GM12873 (cell line): ENCODE measurements around the gene ANXA1.

Experiments
- CTCF ChIP-seq: IDR thresholded peaks from 2 replicates; pipeline ENCODE4 v1.5.1; 2012; ENCODE audit warnings: low read depth, mild to moderate bottlenecking, moderate library complexity, low read length, control low read depth; ENCODE audit not compliant: insufficient read depth; ENCODE audit errors: missing control alignments

The ANXA1 gene

GRCh38 chr9:73141282-73141681 lies 10.4 kb upstream of the ANXA1 start:
- TF ChIP-seq CTCF: no peak

- TF ChIP-seq CTCF: no peak
Measured at GRCh38 chr9:73143711-73144328, 7.8 kb upstream of the ANXA1 start.

- TF ChIP-seq CTCF: no peak
Measured at GRCh38 chr9:73146111-73146815, 5.4 kb upstream of the ANXA1 start.

- no peak for TF ChIP-seq CTCF
Measured at GRCh38 chr9:73148447-73148937, 3.2 kb upstream of the ANXA1 start.

GRCh38 chr9:73149371-73150067 lies 2.1 kb upstream of the ANXA1 start:
- no peak for TF ChIP-seq CTCF

- no peak for TF ChIP-seq CTCF
Measured at GRCh38 chr9:73152543-73152844, 829 bp downstream of the ANXA1 start.

- TF ChIP-seq CTCF: no peak
Measured at GRCh38 chr9:73152953-73153352, 1.3 kb downstream of the ANXA1 start.
